ENCODE results near the gene NYAP2. TPM values are rescaled to one million over a fixed set of nuclear protein-coding genes. Genes with fewer than 3 reads are reported as not detected.

The NYAP2 gene
- total and polyA plus RNA-seq, 4 donors = 0.15 to 2.0 (median 0.96) TPM

- no peak overlapping the region for H3K4me3 ChIP-seq (ENCODE audit: low read length in 2 of 2)
- no peak for DNase-seq
- 86 to 89% methylated on average over 2 of the region's 2 CpGs for WGBS, 2 donors
- no peaks in the 10 kb centered on the region for H3K9me3 ChIP-seq (ENCODE audit: control insufficient read depth, low read length)
- no peak for ATAC-seq (ENCODE audit: low FRiP score)
- no peak overlapping the region for H3K27ac ChIP-seq (ENCODE audit: low read depth in 1 of 2, low read length in 2 of 2)
- H3K4me1 ChIP-seq (ENCODE audit: control insufficient read depth in 1 of 2, insufficient read depth in 2 of 2, low read length in 2 of 2) = no peaks in the 10 kb centered on the region
- intact Hi-C loops (cut with DNase I) = no loop called here
- H3K27me3 ChIP-seq (ENCODE audit: control insufficient read depth in 1 of 2, insufficient read depth in 2 of 2, low read length in 1 of 2) = no peaks in the 10 kb centered on the region
- H3K36me3 ChIP-seq (ENCODE audit: control insufficient read depth in 1 of 2, insufficient read depth in 2 of 2, low read length in 1 of 2) = no peaks in the 10 kb centered on the region
These were observed 217.3 kb downstream of the NYAP2 start for GRCh38 chr2:225616848-225617247.

- Histone ChIP-seq H3K4me1 (ENCODE audit: control insufficient read depth in 1 of 2, insufficient read depth in 2 of 2, low read length in 2 of 2) (no peaks in the 10 kb centered on the region), H3K4me3 (ENCODE audit: low read length in 2 of 2) (no peak overlapping the region), H3K9me3 (ENCODE audit: control insufficient read depth, low read length) (no peaks in the 10 kb centered on the region), H3K27me3 (ENCODE audit: control insufficient read depth in 1 of 2, insufficient read depth in 2 of 2, low read length in 1 of 2) (no peaks in the 10 kb centered on the region), H3K36me3 (ENCODE audit: control insufficient read depth in 1 of 2, insufficient read depth in 2 of 2, low read length in 1 of 2) (no peaks in the 10 kb centered on the region), H3K27ac (ENCODE audit: low read depth in 1 of 2, low read length in 2 of 2) (no peak overlapping the region)
- intact Hi-C loops (cut with DNase I) = no loop called here
- no peak for ATAC-seq (ENCODE audit: low FRiP score)
- 84 to 90% methylated on average over 21 of the region's 21 CpGs for whole genome bisulfite sequencing, 2 donors
- DNase-seq = no peak
These were observed 220.7 kb downstream of the NYAP2 start for GRCh38 chr2:225620227-225620626.

- Histone ChIP-seq H3K4me3 (ENCODE audit: low read length in 2 of 2) (no peak overlapping the region), H3K27me3 (ENCODE audit: control insufficient read depth in 1 of 2, insufficient read depth in 2 of 2, low read length in 1 of 2) (no peaks in the 10 kb centered on the region), H3K27ac (ENCODE audit: low read depth in 1 of 2, low read length in 2 of 2) (no peak overlapping the region), H3K4me1 (ENCODE audit: control insufficient read depth in 1 of 2, insufficient read depth in 2 of 2, low read length in 2 of 2) (no peaks in the 10 kb centered on the region), H3K36me3 (ENCODE audit: control insufficient read depth in 1 of 2, insufficient read depth in 2 of 2, low read length in 1 of 2) (no peaks in the 10 kb centered on the region), H3K9me3 (ENCODE audit: control insufficient read depth, low read length) (no peaks in the 10 kb centered on the region)
- intact Hi-C loops (cut with DNase I) = no loop called here
- WGBS, 2 donors = 95% methylated on average over 4 of the region's 4 CpGs
- ATAC-seq (ENCODE audit: low FRiP score) = no peak
- DNase-seq = no peak
These were observed 231.5 kb downstream of the NYAP2 start for GRCh38 chr2:225630824-225631533.

- no peak overlapping the region for H3K4me3 ChIP-seq (ENCODE audit: low read length in 2 of 2)
- ATAC-seq (ENCODE audit: low FRiP score) (no peak), DNase-seq (no peak)
- no peaks in the 10 kb centered on the region for H3K9me3 ChIP-seq (ENCODE audit: control insufficient read depth, low read length)
- no peak overlapping the region for H3K27ac ChIP-seq (ENCODE audit: low read depth in 1 of 2, low read length in 2 of 2)
- H3K4me1 ChIP-seq (ENCODE audit: control insufficient read depth in 1 of 2, insufficient read depth in 2 of 2, low read length in 2 of 2) = no peaks in the 10 kb centered on the region
- H3K36me3 ChIP-seq (ENCODE audit: control insufficient read depth in 1 of 2, insufficient read depth in 2 of 2, low read length in 1 of 2) = no peaks in the 10 kb centered on the region
- intact Hi-C loops (cut with DNase I) = no loop called here
- WGBS, 2 donors = 90 to 94% methylated on average over 3 of the region's 3 CpGs
- no peaks in the 10 kb centered on the region for H3K27me3 ChIP-seq (ENCODE audit: control insufficient read depth in 1 of 2, insufficient read depth in 2 of 2, low read length in 1 of 2)
These were observed 232.8 kb downstream of the NYAP2 start for GRCh38 chr2:225632351-225632750.

GRCh38 chr2:225636558-225636957 lies 237.0 kb downstream of the NYAP2 start:
- Histone ChIP-seq H3K27ac (ENCODE audit: low read depth in 1 of 2, low read length in 2 of 2) (no peak overlapping the region), H3K36me3 (ENCODE audit: control insufficient read depth in 1 of 2, insufficient read depth in 2 of 2, low read length in 1 of 2) (no peaks in the 10 kb centered on the region), H3K4me3 (ENCODE audit: low read length in 2 of 2) (no peak overlapping the region), H3K27me3 (ENCODE audit: control insufficient read depth in 1 of 2, insufficient read depth in 2 of 2, low read length in 1 of 2) (no peaks in the 10 kb centered on the region), H3K4me1 (ENCODE audit: control insufficient read depth in 1 of 2, insufficient read depth in 2 of 2, low read length in 2 of 2) (no peaks in the 10 kb centered on the region), H3K9me3 (ENCODE audit: control insufficient read depth, low read length) (no peaks in the 10 kb centered on the region)
- intact Hi-C loops (cut with DNase I) = no loop called here
- WGBS, 2 donors = 96 to 99% methylated on average over 1 of the region's 1 CpG
- DNase-seq (no peak), ATAC-seq (ENCODE audit: low FRiP score) (no peak)

- ATAC-seq (ENCODE audit: low FRiP score) (no peak), DNase-seq (no peak)
- H3K9me3 ChIP-seq (ENCODE audit: control insufficient read depth, low read length) = no peaks in the 10 kb centered on the region
- intact Hi-C loops (cut with DNase I) = no loop called here
- H3K27me3 ChIP-seq (ENCODE audit: control insufficient read depth in 1 of 2, insufficient read depth in 2 of 2, low read length in 1 of 2) = no peaks in the 10 kb centered on the region
- WGBS, 2 donors = 31 to 47% methylated on average over 7 of the region's 7 CpGs
- no peaks in the 10 kb centered on the region for H3K4me1 ChIP-seq (ENCODE audit: control insufficient read depth in 1 of 2, insufficient read depth in 2 of 2, low read length in 2 of 2)
- H3K36me3 ChIP-seq (ENCODE audit: control insufficient read depth in 1 of 2, insufficient read depth in 2 of 2, low read length in 1 of 2) = no peaks in the 10 kb centered on the region
- H3K27ac ChIP-seq (ENCODE audit: low read depth in 1 of 2, low read length in 2 of 2) = no peak overlapping the region
- H3K4me3 ChIP-seq (ENCODE audit: low read length in 2 of 2) = no peak overlapping the region
These were observed 237.7 kb downstream of the NYAP2 start for GRCh38 chr2:225637259-225637658.

- no peaks in the 10 kb centered on the region for H3K9me3 ChIP-seq (ENCODE audit: control insufficient read depth, low read length)
- DNase-seq = no peak
- no peak for ATAC-seq (ENCODE audit: low FRiP score)
- H3K27ac ChIP-seq (ENCODE audit: low read depth in 1 of 2, low read length in 2 of 2) = no peak overlapping the region
- no peaks in the 10 kb centered on the region for H3K27me3 ChIP-seq (ENCODE audit: control insufficient read depth in 1 of 2, insufficient read depth in 2 of 2, low read length in 1 of 2)
- H3K4me3 ChIP-seq (ENCODE audit: low read length in 2 of 2) = no peak overlapping the region
- 88 to 90% methylated on average over 3 of the region's 3 CpGs for WGBS, 2 donors
- H3K36me3 ChIP-seq (ENCODE audit: control insufficient read depth in 1 of 2, insufficient read depth in 2 of 2, low read length in 1 of 2) = no peaks in the 10 kb centered on the region
- no peaks in the 10 kb centered on the region for H3K4me1 ChIP-seq (ENCODE audit: control insufficient read depth in 1 of 2, insufficient read depth in 2 of 2, low read length in 2 of 2)
- intact Hi-C loops (cut with DNase I) = no loop called here
These were observed 241.0 kb downstream of the NYAP2 start for GRCh38 chr2:225640550-225640949.

GRCh38 chr2:225649274-225649673 lies 249.8 kb downstream of the NYAP2 start:
- 64 to 68% methylated on average over 4 of the region's 4 CpGs for WGBS, 2 donors
- H3K4me3 ChIP-seq (ENCODE audit: low read length in 2 of 2) = no peak overlapping the region
- no peak for DNase-seq
- H3K9me3 ChIP-seq (ENCODE audit: control insufficient read depth, low read length) = peaks cover 1% of the 10 kb centered on the region
- H3K4me1 ChIP-seq (ENCODE audit: control insufficient read depth in 1 of 2, insufficient read depth in 2 of 2, low read length in 2 of 2) = no peaks in the 10 kb centered on the region
- H3K27me3 ChIP-seq (ENCODE audit: control insufficient read depth in 1 of 2, insufficient read depth in 2 of 2, low read length in 1 of 2) = no peaks in the 10 kb centered on the region
- ATAC-seq (ENCODE audit: low FRiP score) = no peak
- intact Hi-C loops (cut with DNase I) = no loop called here
- H3K27ac ChIP-seq (ENCODE audit: low read depth in 1 of 2, low read length in 2 of 2) = no peak overlapping the region
- H3K36me3 ChIP-seq (ENCODE audit: control insufficient read depth in 1 of 2, insufficient read depth in 2 of 2, low read length in 1 of 2) = no peaks in the 10 kb centered on the region

GRCh38 chr2:225650041-225650440 lies 250.5 kb downstream of the NYAP2 start:
- ATAC-seq (ENCODE audit: low FRiP score) (no peak), DNase-seq (no peak)
- intact Hi-C loops (cut with DNase I) = no loop called here
- Histone ChIP-seq H3K27me3 (ENCODE audit: control insufficient read depth in 1 of 2, insufficient read depth in 2 of 2, low read length in 1 of 2) (no peaks in the 10 kb centered on the region), H3K4me3 (ENCODE audit: low read length in 2 of 2) (no peak overlapping the region), H3K4me1 (ENCODE audit: control insufficient read depth in 1 of 2, insufficient read depth in 2 of 2, low read length in 2 of 2) (peaks cover 0 to 3% of the 10 kb centered on the region in 2 donors), H3K27ac (ENCODE audit: low read depth in 1 of 2, low read length in 2 of 2) (no peak overlapping the region), H3K9me3 (ENCODE audit: control insufficient read depth, low read length) (peaks cover 1% of the 10 kb centered on the region), H3K36me3 (ENCODE audit: control insufficient read depth in 1 of 2, insufficient read depth in 2 of 2, low read length in 1 of 2) (no peaks in the 10 kb centered on the region)
- WGBS, 2 donors = 90 to 92% methylated on average over 8 of the region's 8 CpGs
